Gastrocnemius medialis (tissue), 4 donors: ENCODE data around the gene WNK2. TPM values are rescaled to one million over a fixed set of nuclear protein-coding genes. Genes with fewer than 3 reads are reported as not detected.

Source experiments
- ATAC-seq, 2 donors: fragments of 150-250 bp; one replicate each; pipeline ENCODE4 v1.9.1; 2016
- DNase-seq, 2 donors: peaks; one replicate each; pipeline ENCODE4 v3.0.0-alpha.2; 2019
- H3K27ac ChIP-seq, 4 donors: fragments of 200-600 bp; sonication (generic); 1 replicate in 1 of 4; 2 replicates in 3 of 4; pipeline ENCODE4 v1.5.1; 2016 to 2018; ENCODE audit warnings: mild to moderate bottlenecking in 2 of 4, moderate library complexity in 1 of 4
- H3K27me3 ChIP-seq, 3 donors: fragments of 200-600 bp; sonication (generic) in 2 of 3; 1 replicate in 1 of 3; 2 replicates in 2 of 3; pipeline versions ENCODE4 v1.5.1 to v1.6.0; 2016 to 2019; ENCODE audit warnings: mild to moderate bottlenecking in 1 of 3, moderate library complexity in 1 of 3
- H3K36me3 ChIP-seq, 2 donors: fragments of 200-600 bp; sonication (generic) in 1 of 2; one replicate each; pipeline ENCODE4 v1.5.1; 2017 to 2018
- H3K4me1 ChIP-seq, 2 donors: fragments of 200-600 bp; sonication (generic) in 1 of 2; one replicate each; pipeline ENCODE4 v1.5.1; 2016 to 2017; ENCODE audit warnings: mild to moderate bottlenecking in 2 of 2
- H3K4me3 ChIP-seq, 4 donors: fragments of 200-600 bp; sonication (generic) in 3 of 4; 1 replicate in 1 of 4; 2 replicates in 3 of 4; pipeline ENCODE4 v1.5.1; 2016 to 2019; ENCODE audit warnings: mild to moderate bottlenecking in 2 of 4
- H3K9me3 ChIP-seq, 3 donors: fragments of 200-600 bp; sonication (generic) in 2 of 3; 1 replicate in 1 of 3; 2 replicates in 2 of 3; pipeline ENCODE4 v1.5.1; 2016 to 2019
- POLR2A ChIP-seq, 2 donors: fragments of 450-650 bp; IDR thresholded peaks; one replicate each; pipeline ENCODE4 v1.6.1; 2017; ENCODE audit warnings: antibody characterized with exemption in 2 of 2, mild to moderate bottlenecking in 2 of 2, moderate library complexity in 2 of 2
- in situ Hi-C, 4 donors: fragments of 200-750 bp; cut with MboI; loops; one replicate each; pipeline versions ENCODE4 v1.15.0 to v1.8.0; 2017; ENCODE audit warnings: low sequenced_read_pairs in 4 of 4
- intact Hi-C: fragments of 100-400 bp; cut with DNase I; formaldehyde crosslinking; loops from one replicate; pipeline ENCODE4 v1.15.1; 2023; ENCODE audit warnings: low total_unique reads
- total RNA-seq, 4 donors: library from RNA; depleted of rRNA; stranded (reverse); fragments of >200 nt; gene quantifications; one replicate each; pipeline versions ENCODE4 v1.1.0 to v1.2.3, GENCODE V29; 2016
- TF ChIP-seq, protein P1 (sequence below), 5 experiments: fragments of 450-650 bp in 3 of 5; fragments of 200-600 bp in 2 of 5; sonication (generic) in 2 of 5; IDR thresholded peaks in 4 of 5; conservative IDR thresholded peaks in 1 of 5; 1 replicate in 4 of 5; 2 replicates in 1 of 5; pipeline ENCODE4 v1.5.1; 2016 to 2019; ENCODE audit warnings: antibody characterized with exemption in 5 of 5, mild to moderate bottlenecking in 3 of 5, moderate library complexity in 3 of 5

The WNK2 gene
- total RNA-seq, 4 donors from 2014 or later, result 11.3 to 43.0 (median 24.7) TPM

DNA sequence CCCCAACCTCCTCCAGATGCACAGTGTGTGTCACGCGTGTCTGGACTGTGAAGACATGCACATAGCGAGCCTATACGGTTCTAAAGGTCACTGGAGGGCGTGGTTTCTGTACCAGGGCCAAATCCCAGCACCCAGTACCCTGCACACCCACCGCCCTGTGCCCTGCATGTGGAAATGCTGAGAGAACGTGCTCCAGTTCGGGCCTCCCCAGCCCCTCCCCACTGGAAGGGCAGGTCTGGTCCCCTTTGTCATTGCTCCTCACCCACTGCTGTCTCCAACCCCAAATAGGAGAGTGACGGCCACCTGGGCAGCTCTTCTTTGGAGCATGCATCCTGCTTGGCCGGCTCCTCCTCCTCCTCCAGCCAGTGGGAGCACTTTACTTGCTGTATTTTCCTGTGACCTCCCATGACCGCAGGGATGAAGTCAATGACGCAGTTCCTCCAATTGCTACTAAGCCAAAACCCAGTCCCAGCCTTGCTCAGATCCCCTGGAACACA is 116.7 kb downstream of the WNK2 start:
- Histone ChIP-seq H3K27me3 (no peaks in the 10 kb centered on the region), H3K4me3 (no peak overlapping the region), H3K4me1 (peaks cover 54 to 64% of the 10 kb centered on the region in 2 donors), H3K36me3 (no peaks in the 10 kb centered on the region), H3K9me3 (no peaks in the 10 kb centered on the region), H3K27ac (peak overlapping the region in 3 of 4 donors; percentile 24 to 78 (median 38))
- ATAC-seq (no peak), DNase-seq (no peak)
- TF ChIP-seq, protein P1, sequence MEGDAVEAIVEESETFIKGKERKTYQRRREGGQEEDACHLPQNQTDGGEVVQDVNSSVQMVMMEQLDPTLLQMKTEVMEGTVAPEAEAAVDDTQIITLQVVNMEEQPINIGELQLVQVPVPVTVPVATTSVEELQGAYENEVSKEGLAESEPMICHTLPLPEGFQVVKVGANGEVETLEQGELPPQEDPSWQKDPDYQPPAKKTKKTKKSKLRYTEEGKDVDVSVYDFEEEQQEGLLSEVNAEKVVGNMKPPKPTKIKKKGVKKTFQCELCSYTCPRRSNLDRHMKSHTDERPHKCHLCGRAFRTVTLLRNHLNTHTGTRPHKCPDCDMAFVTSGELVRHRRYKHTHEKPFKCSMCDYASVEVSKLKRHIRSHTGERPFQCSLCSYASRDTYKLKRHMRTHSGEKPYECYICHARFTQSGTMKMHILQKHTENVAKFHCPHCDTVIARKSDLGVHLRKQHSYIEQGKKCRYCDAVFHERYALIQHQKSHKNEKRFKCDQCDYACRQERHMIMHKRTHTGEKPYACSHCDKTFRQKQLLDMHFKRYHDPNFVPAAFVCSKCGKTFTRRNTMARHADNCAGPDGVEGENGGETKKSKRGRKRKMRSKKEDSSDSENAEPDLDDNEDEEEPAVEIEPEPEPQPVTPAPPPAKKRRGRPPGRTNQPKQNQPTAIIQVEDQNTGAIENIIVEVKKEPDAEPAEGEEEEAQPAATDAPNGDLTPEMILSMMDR (IDR thresholded peaks at IDR 0.05 in 4 of 5, conservative IDR thresholded peaks at IDR 0.05 in 1 of 5), result no peak
- no peak for TF ChIP-seq POLR2A (IDR thresholded peaks at IDR 0.05)
- intact Hi-C loops (loop anchor here (5.0 kb wide), 1 partner anchor 38 kb away; no protein-coding TSS in a partner anchor), in situ Hi-C loops (loop anchor here in 3 of 4 donors (5.0 to 25.0 kb wide), 4 partner anchors 136 to 262 kb away; no protein-coding TSS in a partner anchor)

DNA sequence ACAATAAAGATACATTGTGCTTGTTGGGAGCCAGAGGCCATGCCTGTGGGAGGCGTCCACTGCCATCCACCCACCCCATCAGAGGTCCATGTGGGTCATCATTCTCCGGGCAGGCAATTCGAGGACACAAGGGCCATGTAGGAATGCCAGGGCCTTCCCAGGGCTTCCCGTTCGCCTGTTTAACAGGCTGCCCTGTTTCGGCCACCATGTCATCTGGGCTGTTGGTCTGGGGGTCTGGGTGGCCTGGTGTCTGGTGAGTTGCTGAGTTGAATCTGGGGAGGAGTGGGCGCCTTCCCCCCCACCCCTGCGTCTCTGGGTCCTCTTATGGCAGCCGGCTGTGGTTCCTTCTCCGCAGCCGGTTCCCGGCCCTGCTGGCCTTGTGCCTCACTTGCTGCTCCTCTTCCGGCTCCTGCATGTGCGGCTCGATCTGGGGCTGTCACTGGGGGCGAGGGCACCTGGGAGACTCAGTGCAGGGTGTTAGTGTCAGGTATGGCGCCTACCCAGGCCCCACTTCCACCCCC is 117.4 kb downstream of the WNK2 start:
- H3K27ac ChIP-seq, result peak overlapping the region in 3 of 4 donors; percentile 24 to 78 (median 38)
- no peaks in the 10 kb centered on the region for H3K27me3 ChIP-seq
- no peaks in the 10 kb centered on the region for H3K36me3 ChIP-seq
- no peaks in the 10 kb centered on the region for H3K9me3 ChIP-seq
- TF ChIP-seq, protein P1 (IDR thresholded peaks at IDR 0.05 in 4 of 5, conservative IDR thresholded peaks at IDR 0.05 in 1 of 5), result no peak
- no peak for TF ChIP-seq POLR2A (IDR thresholded peaks at IDR 0.05)
- intact Hi-C loops, result loop anchor here (5.0 kb wide), 1 partner anchor 39 kb away; no protein-coding TSS in a partner anchor
- in situ Hi-C loops, result loop anchor here in 3 of 4 donors (5.0 to 25.0 kb wide), 4 partner anchors 137 to 261 kb away; no protein-coding TSS in a partner anchor
- no peak for DNase-seq
- H3K4me3 ChIP-seq, result no peak overlapping the region
- no peak for ATAC-seq
- H3K4me1 ChIP-seq, result peaks cover 61 to 71% of the 10 kb centered on the region in 2 donors

DNA sequence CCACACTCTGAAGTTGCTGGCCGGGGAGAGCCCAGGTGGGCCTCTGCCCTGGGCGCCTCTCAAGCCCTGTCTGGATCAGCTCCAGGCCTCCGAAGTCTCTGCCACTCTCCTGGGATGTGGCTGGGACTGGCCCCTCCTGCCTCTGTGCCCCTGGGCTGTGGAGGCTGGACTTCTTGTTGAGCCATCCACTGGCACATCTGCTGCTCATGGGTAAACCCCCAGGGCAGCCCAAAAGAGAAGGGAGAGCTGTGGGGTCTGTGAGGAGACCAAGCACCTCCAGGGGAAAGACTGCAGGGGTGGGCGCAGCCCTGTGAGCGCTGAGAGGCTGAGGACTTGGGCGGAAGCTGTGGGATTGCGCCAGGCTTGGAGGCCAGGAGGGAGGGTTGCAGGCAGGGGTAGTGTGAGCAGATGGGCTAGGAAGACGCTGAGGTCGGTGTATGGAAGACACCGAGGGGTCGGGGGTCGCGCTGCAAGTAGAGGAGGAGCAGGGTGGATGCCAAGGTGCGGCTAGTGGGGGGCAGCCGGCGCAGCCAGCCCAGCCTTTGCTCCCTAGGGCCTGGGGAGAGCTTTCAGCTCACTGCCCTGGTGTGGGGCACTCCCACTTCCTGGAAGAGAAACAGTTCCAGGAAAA is 118.1 kb downstream of the WNK2 start:
- Histone ChIP-seq H3K27ac (peak overlapping the region in 1 of 4 donors; percentile 78), H3K9me3 (no peaks in the 10 kb centered on the region), H3K4me1 (peaks cover 66 to 74% of the 10 kb centered on the region in 2 donors), H3K4me3 (no peak overlapping the region), H3K36me3 (no peaks in the 10 kb centered on the region), H3K27me3 (no peaks in the 10 kb centered on the region)
- in situ Hi-C loops, result loop anchor here in 3 of 4 donors (5.0 to 25.0 kb wide), 4 partner anchors 137 to 260 kb away; no protein-coding TSS in a partner anchor
- TF ChIP-seq, protein P1 (IDR thresholded peaks at IDR 0.05 in 4 of 5, conservative IDR thresholded peaks at IDR 0.05 in 1 of 5), result no peak
- no peak for TF ChIP-seq POLR2A (IDR thresholded peaks at IDR 0.05)
- intact Hi-C loops, result loop anchor here (5.0 kb wide), 1 partner anchor 40 kb away; no protein-coding TSS in a partner anchor
- DNase-seq, result no peak
- ATAC-seq, result no peak

DNA sequence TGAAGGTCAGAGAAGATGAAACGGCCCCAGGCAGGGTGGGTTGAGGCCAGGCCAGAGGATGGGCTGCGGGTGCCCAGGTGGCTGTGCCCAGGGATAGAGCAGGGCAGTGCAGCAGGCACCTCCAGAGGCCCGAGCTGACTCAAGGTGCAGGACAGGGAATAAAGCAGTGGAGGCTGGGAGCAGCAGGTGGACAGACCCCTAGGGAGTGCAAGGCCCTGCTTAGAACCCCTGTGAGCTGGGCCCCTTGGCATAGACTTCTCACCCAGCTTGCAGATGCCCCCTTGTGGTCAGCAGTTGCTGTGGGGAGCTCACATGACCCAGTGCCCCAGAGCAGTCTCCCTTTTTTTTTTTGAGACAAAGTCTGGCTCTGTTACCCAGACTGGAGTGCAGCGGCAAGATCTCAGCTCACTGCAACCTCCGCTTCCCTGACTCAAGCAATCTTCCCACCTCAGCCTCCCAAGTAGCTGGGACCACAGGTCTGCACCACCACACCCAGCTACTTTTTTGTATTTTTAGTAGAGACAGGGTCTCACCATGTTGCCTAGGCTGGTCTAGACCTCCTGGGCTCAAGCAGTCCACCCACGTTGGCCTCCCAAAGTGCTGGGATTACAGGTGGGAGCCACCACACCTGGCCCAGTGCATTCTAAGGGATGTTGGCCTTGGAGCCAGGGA is 118.8 kb downstream of the WNK2 start:
- H3K4me1 ChIP-seq, result peaks cover 66 to 71% of the 10 kb centered on the region in 2 donors
- in situ Hi-C loops, result loop anchor here in 3 of 4 donors (5.0 to 25.0 kb wide), 4 partner anchors 138 to 260 kb away; no protein-coding TSS in a partner anchor

More for the DNA sequence above, 118.8 kb downstream of the WNK2 start:
- ATAC-seq, result no peak
- intact Hi-C loops, result loop anchor here (5.0 kb wide), 1 partner anchor 40 kb away; no protein-coding TSS in a partner anchor
- Histone ChIP-seq H3K27ac (peak overlapping the region in 1 of 4 donors; percentile 26), H3K36me3 (no peaks in the 10 kb centered on the region), H3K4me3 (no peak overlapping the region), H3K9me3 (no peaks in the 10 kb centered on the region), H3K27me3 (no peaks in the 10 kb centered on the region)
- TF ChIP-seq, protein P1 (IDR thresholded peaks at IDR 0.05 in 4 of 5, conservative IDR thresholded peaks at IDR 0.05 in 1 of 5), result peak in 4 of 5 experiments; percentile 33 to 59 (median 49)
- no peak for TF ChIP-seq POLR2A (IDR thresholded peaks at IDR 0.05)
- peak in 1 of 2 donors; percentile 58 for DNase-seq
